Cortex of kidney (tissue), 1 donor: ENCODE results near the gene CHSY3.

Source experiments
- DNase-seq: peaks from one replicate; lab custom pipeline; 2025; lab: John Stamatoyannopoulos, UW

CHSY3 gene

DNA sequence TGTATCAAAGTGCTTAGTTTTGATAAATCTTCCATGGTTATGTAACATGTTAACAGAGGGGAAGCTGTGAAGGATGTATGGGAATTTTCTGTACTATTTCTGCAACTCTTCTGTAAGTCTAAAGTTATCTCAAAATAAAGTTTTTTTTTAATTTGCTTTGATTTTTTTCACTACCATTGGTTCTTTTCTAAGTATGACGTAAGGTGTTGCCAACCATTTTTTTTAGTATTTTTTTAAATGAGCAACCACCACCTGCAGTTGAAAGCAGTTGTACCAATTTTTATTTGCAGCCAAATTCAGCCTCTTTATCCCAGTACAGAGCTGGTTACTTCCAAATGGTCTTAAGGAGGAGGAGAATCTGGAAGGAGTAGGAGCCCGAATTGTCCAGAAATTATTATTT lies 192.2 kb downstream of the CHSY3 start:
- DNase-seq = no peak

DNA sequence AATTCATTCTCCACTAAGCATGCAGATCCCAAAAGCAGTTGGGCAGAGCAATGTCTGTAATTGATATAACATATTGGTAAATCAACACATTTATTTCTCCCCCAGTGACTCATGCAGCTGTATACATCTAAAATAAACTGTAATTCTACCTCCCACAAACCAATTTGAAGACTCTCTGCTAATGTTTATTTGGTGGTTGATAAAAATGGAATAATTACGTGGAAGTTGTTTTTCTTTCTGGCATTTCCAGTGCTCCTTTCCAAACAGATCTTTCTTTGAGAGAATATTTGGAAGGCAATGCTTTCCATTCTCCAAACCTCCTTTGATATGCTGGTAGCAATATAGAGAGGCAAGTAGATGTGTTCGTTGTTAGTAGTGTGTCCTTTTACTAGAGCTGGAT lies 194.7 kb downstream of the CHSY3 start:
- no peak for DNase-seq

DNA sequence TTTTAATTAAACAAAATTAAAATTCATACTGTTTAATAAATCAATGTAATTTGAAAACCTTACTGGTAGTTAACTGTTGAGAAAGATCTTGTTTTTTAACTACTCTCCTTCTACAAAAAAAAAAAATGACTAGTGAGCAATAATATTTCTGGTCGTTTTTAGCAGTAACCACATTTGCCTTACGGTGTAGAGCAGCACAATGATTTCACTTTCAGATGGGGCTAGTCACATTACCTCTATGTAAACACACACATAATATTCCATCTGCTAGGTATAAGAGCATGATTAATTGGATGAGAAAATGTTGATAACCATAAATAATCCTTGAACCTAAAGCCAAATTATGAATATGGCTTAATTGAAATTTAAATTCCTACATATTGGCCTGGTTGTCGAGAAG lies 198.1 kb downstream of the CHSY3 start:
- no peak for DNase-seq

DNA sequence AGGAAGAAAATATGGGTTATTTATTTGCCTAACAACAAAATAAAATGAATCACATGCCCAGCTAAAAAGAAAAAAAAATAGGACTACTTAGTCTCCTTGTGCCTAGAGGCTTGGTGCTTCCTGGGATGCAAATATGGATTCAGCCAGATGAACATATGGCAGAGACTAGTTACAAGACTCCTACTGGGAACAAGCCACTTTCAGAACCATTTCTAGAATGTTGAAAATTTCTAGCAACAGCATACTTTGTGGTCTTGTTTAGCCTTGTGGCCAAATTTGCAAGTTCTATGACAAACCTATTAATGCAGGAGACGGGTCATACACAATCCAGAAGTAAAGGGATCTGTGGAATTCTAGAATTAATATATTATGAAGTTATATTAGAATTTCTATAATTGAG lies 198.7 kb downstream of the CHSY3 start:
- DNase-seq = no peak

DNA sequence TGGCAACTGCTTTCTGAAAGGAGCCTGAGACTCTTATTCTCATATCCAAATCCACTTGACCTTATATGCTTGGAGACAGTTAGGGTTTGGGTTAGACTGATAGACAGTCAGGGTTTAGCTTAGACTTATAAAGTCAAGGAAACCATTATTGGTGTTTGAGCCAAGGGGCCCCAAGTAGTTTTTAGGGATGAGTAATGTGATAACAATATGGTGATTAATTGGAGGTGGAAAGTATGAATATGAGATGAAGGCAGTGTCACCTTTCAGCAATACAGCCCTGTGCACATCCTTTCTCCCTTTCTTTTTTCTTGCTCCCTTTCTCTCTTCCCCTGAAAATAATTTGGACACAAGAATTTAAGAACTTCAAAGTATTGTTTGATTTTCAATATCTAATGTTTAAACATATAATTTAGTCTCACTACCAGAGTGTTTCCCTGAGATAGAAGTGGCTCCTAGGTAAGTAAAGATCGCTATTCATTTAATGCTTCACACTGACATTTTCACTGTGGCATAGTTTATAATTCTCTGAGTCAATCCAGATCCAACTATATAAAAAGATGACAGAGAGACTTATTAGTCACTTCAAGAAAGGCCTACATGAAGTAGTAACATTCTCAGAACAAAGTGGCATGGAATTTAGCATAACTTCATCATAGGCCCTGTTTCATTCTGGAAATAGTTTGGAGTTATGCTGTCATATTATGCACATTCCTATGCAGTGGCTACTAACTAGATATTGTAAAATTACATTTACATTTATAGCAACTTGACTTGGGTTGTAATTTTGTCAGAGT lies 200.8 kb downstream of the CHSY3 start:
- DNase-seq = no peak

DNA sequence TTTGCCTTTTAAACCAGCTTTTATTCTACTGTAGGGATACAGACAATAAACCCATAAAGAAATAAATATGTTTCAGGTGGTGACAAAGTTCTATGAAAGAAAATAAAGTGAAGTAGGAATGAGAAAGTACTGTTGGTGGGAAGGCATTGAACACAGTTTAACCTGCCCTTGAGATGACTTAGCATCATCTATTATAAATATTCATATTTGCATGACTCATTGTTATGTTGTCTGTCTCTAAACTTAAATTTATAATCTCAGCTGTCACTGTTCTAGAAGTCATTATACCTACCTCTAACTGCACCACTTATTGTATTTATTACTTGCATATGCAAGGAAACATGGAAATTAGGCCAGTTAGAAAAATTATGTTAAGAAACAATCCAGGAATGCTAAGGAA lies 202.2 kb downstream of the CHSY3 start:
- DNase-seq = no peak

DNA sequence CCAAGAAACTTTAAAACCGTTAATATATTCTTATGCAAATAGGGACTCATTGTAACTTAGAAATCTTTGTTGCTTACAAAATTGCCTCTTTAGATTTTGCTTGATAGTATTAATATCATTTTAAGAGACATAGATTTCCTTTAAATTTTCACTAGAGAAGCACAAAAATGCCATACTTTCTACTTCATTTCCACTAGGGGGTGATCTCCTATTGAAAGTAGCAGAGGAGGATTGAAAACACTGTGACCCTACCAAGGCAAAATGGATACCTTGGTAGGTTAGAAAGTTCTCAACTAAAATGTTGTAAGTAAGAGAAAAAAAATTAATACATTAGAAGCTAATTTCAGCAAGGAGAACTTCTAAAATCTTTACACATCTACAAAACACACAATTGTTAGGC lies 204.9 kb downstream of the CHSY3 start:
- DNase-seq = no peak

DNA sequence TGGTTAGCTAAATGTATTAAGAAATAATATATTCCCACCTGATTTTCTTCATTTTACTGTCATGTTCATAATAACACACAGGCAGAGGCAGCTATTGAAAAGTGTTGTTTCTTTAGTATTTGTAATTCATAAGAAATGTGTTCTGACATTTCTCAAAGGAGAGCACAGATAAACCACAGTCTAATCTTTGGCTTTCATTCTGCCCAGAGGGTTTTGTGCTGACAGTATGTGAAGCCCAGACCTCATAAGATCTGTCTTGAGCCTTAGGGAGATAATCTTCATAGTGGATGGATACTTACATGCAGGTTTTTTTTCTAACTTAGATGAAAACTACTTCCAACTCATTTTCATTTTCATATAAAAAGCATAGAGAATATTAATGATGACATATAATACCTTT lies 206.1 kb downstream of the CHSY3 start:
- no peak for DNase-seq

DNA sequence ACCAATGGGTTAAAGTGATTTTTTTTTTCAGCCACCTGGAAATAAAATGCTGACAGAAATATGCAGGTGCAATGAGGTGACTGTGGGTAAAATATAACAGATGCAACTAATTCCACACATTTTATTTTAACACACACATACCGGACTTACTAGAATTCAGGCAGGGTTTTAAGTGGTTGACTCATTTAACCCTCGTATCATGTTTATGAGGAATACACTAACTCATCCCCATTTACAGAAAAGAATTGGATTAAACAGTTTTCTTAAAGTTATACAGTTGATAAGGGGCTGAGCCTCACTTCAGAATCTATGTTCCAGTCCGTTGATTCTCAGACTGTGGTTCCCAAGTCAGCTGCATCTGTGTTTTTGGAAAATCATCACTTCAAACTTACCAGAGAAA lies 207.5 kb downstream of the CHSY3 start:
- no peak for DNase-seq

DNA sequence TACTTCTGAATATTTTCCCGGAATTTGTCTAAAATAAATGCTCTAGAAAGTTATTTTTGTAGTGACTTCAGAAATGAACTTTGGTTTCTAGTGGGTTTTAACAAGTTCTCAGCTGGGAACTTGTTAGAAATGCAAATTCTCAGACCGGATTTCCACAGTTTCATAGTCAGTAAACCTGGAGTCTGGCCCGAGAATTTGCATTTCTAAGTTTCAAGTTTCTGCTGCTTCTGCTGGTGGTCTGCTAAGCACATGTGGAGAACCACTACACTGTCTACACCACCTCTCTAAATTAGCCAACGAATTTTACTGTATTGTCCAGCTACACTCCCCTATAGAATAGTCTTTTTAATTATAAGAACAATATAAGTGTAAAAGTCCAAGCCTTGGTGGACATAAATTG lies 208.0 kb downstream of the CHSY3 start:
- DNase-seq = no peak

DNA sequence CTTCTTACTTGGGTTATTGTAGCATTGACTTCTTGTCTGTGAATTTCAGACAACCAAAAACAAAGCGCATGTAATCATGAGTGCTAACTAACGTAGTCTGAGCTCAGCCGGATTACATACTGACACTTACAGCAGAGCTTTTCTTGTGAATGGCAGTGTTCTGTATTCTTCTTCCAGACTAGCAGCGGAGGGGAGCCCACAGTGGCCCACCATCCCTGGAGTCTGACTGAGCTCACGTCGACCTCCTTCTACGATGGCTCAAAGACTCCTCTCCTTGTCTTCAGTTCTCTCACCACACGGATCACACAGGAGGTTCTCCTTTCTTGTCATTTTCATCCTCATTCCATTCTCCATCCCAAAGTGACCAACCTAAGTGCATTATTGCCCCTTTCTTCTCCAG lies 211.4 kb downstream of the CHSY3 start:
- DNase-seq = no peak

DNA sequence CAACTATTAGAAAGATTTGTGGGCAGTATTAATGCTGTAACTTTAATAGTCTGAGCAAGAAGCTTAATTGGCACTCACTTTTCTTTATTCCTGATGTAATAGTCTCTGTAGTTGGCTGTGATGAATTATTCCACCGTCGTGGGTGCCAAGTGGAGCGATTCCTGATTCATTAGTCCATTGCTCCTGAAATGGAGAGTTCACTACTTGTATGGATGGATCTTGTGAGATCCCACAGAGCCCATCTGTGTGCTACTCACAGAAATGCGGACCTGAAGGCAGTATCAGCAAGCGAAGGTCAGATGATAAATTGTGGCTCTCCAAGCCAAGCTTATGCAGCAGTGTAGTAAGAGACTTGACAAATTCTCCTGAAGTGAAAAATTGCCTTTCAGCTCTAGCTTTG lies 212.2 kb downstream of the CHSY3 start:
- no peak for DNase-seq

DNA sequence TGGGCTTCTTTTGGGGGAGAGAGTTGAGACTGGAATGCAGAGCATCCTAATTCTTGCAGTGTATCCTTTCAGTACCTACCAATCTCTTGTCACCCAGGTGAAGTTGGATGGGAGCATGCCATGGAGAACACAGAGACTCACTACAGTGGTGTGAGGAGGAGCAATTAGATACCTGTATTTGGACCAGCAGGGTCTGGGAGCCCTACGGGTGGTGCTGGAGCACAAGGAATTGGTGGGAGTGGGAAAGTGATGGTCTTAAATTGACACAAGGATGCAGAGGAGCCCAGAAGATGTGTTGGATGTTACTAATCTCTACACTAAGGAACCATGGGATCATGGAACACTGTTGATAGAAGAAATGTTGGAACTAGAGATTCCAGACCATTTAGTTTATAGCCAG lies 212.7 kb downstream of the CHSY3 start:
- DNase-seq = no peak

DNA sequence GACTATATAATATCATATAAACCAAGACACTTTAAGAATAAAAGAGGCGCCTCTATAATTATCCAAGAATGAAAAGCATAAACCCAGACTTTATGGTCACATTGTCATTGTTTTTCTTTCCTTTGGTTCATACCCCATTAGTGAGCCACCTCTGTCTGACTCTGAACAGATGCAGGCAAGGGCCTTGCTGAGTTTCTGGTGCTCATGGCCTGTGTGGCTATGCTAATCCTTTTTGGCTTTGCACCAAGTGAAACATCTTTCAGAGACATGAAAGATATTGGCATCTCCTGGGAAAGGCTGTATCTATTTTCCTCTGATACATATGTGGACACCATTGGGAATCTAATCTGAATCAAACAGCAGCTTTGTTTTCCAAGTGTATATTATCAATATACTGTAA lies 222.5 kb downstream of the CHSY3 start:
- no peak for DNase-seq

DNA sequence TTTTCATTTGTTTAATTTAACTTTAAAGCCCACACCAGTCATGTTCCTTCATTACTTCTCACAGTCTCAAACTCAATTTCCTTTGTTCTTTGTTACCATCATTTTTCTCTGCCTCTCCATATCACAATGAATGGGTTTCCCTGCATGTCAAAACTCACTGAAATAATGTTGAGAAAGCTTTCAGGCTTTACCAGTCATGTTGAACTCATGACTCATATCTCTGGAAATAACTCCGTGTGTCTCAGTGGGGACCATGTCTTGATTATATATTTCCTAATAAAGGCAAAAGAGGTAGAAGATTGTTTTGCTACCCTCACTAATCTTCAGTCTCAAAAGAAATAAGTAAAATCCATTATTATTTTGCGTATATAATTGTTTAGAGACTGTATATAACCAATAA lies 231.2 kb downstream of the CHSY3 start:
- no peak for DNase-seq

DNA sequence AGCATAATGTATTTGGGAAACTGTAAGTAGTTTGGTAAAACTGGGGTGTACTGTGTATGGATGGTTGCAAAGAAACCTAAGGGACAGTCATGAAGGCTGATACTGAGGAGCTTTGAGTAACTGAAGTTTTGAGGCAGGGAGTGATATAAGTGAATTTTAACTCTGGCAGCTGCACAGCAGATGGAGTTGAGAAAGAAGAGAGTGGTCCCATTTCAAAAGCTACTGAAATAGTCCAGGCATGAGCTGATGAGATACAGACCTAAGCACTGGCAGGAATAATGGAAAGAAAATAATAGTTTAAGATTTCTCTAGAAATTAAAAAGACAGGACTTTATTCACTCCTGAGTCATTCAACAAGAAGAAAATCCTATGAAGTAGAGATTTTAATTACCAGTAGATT lies 232.0 kb downstream of the CHSY3 start:
- no peak for DNase-seq

DNA sequence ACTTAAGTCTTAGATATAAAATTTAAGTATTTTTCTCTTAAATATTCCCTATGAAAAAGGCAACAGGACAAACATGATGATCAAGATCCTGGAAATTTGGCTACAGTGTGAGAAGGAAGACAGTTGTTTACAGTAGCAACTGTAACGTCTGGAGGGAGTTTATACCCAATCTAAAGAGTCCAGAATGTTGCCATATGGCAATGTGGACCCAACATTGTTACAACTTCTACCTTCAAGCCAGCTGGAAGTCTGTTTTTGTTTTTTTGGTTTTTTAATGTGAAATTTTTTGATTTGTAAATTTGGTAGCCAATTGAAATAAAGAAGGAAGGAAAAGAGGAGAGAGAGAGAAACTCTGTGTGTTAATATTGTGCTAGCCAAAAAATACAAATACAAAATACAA lies 233.4 kb downstream of the CHSY3 start:
- DNase-seq = no peak

DNA sequence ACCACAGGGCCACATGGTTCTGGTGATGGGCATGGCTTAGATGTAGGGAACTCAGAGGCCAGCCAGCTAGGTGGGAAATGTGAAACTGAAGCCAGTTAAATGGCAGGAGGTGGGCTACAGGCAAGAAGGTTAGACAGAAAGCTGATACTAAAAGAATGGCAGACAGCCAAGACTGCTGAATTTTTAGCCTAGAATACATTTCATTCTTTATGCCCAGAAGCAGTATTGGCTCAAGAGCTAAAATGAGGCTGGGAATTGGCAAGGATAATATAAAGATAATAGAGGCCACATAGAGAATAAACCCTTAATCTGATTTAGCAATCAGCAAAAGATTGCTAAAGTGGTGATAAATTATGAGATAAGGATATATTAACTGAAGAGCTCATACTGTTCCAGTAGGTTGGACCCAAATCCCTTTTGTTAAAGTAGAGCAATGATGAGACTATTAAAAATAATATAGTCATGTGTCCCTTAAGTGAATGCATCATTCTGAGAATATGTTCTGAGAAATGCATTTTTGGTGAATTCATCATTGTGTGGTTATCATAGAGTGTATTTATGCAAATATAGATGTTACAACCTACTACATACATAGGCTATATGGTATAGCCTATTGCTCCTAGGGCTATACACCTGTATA lies 234.3 kb downstream of the CHSY3 start:
- no peak for DNase-seq

DNA sequence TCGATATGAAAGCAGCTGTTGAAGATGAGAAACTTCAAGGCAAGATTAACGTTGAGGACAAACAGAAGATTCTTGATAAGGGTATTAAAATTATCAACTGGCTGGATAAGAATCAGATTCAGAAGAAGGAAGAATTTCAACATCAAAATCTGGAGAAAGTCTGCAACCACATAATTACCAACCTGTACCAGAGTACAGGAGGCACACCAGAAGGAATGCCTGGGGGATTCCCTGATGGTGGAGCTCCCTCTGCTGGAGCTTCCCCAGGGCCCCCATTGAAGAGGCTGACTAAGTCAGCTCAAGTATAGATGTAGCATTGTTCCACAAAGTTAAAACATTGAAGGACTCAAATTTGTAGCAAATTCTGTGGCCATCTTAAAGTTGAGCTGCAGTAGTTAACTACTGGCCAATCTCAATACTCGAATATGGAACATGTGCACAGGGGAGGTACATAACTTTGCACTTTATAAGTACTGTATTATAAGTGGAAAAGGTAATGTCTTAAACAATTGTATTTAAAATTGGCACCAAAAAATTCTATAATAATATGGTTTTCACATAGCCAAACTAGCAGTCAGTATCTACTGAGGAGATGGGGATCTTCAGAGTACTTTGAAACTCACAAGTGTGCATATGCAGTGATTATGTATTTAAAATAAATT lies 237.5 kb downstream of the CHSY3 start:
- DNase-seq = no peak

DNA sequence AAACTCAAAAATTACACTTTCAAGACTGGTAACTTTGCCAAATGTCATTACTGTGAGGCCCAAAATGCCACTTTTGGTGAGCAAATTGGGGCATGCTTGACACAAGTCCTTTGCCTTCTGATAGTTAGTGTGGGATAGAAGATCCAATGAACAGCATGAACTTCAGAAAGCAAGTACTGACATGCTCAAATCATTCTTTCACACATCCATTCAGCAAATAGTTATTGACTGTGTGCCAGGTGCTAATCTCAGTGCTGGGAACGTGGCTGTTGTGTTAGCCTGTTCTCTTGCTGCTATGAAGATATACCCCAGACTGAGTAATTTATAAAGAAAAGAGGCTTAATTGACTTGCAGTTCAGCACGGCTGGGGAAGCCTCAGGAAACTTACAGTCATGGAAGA lies 247.0 kb downstream of the CHSY3 start:
- DNase-seq = no peak

DNA sequence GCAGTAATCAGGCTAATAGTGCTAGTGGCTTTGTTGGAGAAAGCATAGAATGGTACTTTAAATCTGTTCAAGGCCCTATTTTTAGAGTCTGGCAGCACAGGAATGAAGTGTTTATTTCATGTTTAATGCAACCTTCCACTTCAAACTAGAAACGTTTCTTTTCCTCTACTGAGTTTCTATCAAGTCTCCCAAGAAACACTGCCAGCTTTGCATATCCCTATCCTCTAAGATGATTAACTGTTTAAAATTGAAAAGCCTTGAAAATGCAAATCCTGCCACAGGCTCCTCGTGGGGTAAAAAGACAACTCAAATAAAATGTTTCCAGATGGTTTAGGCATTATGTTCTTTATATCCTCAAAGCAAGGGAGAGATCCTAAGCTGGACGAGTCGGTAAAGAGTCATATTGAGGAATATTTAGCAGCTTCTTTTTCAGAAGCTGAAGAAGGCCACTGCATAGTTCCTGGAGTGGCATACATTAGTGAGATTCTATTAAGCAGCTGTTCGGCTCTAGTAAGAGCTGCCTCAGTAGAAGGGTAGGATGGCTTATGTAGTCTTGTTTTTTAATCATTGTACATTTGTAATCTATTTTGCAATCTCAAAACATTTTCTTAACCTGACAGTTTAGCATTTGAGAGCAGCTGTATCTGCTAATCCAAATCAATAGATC lies 251.2 kb downstream of the CHSY3 start:
- DNase-seq = no peak

DNA sequence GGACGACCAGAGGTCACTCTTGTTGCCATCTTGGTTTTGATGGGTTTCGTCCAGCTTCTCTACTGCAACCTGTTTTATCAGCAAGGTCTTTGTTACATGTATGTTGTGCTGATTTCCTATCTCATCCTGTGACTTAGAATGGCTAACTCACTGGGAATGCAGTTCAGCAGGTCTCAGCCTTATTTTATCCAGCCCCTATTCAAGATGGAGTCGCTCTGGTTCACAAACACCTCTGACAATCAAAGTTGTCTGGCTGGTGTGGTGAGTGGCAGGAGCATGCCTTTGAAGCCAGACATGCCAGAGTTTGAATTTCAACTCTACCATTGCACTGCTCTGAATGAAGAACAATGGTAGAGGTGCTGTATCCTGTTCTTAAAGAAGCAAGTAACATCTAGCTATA lies 253.8 kb downstream of the CHSY3 start:
- DNase-seq = no peak

DNA sequence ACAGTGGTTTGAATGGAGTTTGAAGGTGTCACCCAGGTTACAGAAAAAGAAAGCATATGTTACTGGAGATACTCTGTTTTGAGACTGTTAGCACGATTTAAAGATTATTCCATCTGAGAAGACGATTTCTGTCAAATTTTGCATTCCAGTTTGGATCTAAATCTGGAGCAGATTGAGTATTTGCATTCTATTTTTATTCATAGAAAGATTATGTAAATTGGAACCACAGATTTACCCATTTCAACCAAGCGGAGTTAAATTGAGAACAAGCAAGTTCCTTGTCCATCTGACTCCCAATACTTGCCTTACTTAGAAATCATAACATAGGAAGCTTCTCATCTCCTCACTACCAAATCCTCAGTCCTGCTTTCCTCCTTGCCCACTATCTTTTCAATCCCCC lies 255.7 kb downstream of the CHSY3 start:
- DNase-seq = no peak
